ENCODE measurements around the gene ZNF282. TPM values are rescaled to one million over a fixed set of nuclear protein-coding genes. Genes with fewer than 3 reads are reported as not detected.
A peak's percentile ranks its signal among the peaks of the same experiment; 100 is the strongest.

The ZNF282 gene
- total RNA-seq, 1 experiment from 2014 or later: 22.6 TPM

DNA sequence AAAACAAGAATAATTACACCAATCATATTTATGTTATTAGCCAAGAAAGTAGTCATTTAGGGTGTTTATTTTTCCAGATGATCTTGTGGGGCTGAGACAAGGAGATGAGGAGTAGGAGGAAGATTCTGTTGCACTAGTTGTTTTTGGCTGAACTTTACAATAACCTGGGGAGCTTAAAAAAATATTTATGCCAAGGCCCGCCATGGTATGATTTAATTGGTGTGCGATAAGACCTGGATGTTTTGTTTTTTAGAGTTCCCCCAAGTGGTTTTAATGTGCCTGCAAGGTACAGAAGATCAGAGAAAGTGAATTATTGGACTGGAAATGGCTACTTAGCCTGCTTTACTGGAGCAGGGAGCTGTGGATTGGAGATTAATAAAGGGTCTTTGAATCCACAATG lies 7.1 kb upstream of the ZNF282 start:
- in situ Hi-C loops (cut with HindIII; ENCODE audit: low sequenced_read_pairs): no loop called here
- DNase-seq (ENCODE audit: low spot score): no peak

DNA sequence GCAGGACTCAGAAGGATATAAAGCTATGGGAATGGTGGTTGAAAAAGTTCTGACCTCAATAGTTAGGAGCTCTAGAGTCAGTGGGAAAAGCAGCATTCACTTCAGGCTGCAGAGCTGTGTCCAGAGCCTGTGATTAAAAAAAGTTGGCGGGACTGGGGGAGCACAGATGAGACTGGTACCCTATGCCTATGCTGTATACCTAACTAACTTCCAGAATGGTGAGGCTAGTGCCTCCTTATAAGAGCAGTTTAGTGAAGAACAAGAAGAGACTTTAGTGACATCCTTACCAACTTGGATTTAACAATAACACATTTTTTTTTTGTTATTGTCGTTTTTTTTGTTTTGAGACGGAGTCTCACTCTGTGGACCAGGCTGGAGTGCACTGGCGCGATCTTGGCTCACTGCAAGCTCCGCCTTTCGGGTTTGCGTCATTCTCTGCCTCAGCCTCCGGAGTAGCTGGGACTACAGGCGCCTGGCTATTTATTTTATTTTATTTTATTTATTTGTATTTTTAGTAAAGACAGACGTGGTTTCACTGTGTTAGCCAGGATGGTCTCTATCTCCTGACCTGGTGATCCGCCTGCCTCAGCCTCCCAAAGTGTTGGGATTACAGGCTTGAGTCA lies 6.6 kb upstream of the ZNF282 start:
- no peak for DNase-seq (ENCODE audit: low spot score)
- in situ Hi-C loops (cut with HindIII; ENCODE audit: low sequenced_read_pairs): no loop called here

DNA sequence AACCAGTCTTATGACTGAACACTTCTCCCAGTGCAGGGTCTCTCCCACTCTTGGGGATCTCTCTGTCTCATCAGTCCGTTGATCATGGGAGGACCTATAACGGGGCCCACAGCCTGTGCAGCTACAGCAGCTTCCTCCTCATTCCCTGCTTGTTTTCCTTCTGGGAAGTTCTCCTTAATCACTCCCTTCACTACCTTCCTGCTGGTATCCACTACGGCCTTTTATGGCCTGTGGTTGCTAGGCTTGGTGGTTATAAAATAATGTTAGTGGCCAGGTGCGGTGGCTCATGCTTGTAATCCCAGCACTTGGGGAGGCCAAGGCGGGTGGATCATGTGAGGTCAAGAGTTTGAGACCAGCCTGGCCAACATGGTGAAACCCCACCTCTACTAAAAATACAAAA lies 3.5 kb upstream of the ZNF282 start:
- in situ Hi-C loops (cut with HindIII; ENCODE audit: low sequenced_read_pairs): no loop called here
- no peak for DNase-seq (ENCODE audit: low spot score)

- DNase-seq (ENCODE audit: low spot score): no peak
- in situ Hi-C loops (cut with HindIII; ENCODE audit: low sequenced_read_pairs): no loop called here
These were observed 557 bp upstream of the ZNF282 start for GRCh38 chr7:149194799-149195179.

DNA sequence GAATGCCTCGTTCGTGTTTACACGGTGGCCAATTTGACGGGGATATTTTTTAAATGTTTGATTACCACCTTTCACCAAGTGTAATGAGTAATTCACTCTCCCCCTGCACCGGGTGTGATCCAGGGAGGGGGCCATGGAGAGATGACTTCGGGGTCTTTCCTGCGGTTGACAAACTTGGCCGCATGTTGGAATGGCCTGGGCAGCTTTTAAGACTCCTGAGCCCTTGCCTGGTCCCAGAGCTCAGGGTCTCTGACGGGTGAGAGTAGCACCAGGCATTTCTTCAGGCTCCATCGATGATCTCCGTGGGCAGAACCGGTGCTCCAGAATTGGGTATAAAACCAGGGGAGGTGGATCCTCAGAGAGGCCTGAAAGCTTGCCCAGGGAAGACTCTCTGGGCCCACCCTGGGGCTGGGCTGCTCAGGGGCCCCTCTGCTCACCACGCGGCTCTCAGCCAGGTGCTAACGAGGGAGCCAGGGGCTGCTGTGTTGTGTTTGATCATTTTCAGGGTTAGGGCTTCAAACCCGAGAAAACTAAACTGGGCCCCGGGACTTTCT lies 882 bp downstream of the ZNF282 start:
- DNase-seq (ENCODE audit: low spot score): no peak
- in situ Hi-C loops (cut with HindIII; ENCODE audit: low sequenced_read_pairs): no loop called here

- DNase-seq (ENCODE audit: low spot score): no peak
- in situ Hi-C loops (cut with HindIII; ENCODE audit: low sequenced_read_pairs): no loop called here
These were observed 1.4 kb downstream of the ZNF282 start for GRCh38 chr7:149196705-149197171.

- no peak for DNase-seq (ENCODE audit: low spot score)
- in situ Hi-C loops (cut with HindIII; ENCODE audit: low sequenced_read_pairs): no loop called here
These were observed 2.3 kb downstream of the ZNF282 start for GRCh38 chr7:149197675-149198074.

DNA sequence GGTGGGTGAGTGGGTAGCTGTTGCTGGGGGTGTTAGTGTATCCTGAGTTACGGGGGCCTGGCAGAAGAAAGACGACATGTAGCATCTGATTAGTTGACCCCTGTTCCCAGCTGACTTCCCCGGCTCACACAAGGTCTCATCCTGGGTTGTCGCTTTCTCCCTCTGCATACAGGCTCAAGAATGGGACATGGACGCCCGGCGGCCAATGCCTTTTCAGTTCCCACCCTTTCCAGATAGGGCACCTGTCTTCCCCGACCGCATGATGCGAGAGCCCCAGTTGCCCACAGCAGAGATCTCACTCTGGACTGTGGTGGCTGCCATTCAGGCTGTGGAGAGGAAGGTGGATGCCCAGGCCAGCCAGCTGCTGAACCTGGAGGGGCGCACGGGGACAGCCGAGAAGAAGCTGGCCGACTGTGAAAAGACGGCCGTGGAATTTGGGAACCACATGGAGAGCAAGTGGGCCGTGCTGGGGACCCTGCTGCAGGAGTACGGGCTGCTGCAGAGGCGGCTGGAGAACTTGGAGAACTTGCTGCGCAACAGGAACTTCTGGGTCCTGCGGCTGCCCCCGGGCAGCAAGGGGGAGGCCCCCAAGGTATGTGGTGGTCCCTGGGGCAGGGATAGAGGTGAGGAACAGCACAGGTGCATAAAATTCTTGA lies 2.9 kb downstream of the ZNF282 start:
- DNase-seq (ENCODE audit: low spot score): no peak
- in situ Hi-C loops (cut with HindIII; ENCODE audit: low sequenced_read_pairs): no loop called here

DNA sequence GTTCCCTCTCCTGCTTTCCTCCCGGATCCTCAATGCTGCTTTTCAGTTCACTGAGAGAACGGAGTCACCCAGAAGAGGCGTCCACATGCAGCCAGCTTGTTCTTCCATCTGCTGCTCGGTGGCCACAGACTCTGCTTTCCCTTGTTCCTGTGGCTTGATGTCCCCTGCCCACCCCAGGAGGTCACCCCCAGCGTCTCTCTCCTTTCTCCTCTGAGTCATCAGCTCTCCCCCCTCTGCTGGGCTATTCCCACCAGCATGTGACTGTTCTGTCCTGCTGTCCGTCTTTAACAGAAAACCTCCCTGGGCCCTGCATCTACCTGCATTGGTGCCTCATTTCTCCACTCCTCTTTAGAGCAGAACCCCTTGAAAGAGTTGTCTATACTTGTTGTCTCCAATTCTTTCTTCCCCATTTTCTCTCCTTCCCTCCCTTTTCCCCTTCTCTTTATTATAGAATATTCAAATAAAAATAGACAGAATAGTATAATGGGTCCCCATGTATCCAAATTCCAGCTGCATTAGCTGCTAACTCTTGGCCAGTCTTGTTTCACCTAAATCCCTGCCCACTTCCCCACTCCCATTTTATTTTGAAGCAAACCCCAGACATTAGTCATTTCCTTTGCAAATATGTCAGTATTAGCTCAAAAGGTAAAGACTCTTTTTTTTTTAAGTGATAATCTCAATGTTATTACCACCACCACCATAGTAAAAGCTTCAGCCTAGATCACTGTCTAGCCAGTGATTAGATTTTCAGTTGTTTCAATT lies 4.1 kb downstream of the ZNF282 start:
- DNase-seq (ENCODE audit: low spot score): no peak
- in situ Hi-C loops (cut with HindIII; ENCODE audit: low sequenced_read_pairs): no loop called here

- no peak for DNase-seq (ENCODE audit: low spot score)
These were observed 7.5 kb downstream of the ZNF282 start for GRCh38 chr7:149202831-149203231.

GRCh38 chr7:149205690-149206381 lies 10.5 kb downstream of the ZNF282 start:
- in situ Hi-C loops (cut with HindIII; ENCODE audit: low sequenced_read_pairs): no loop called here
- DNase-seq (ENCODE audit: low spot score): no peak

More at GRCh38 chr7:149202831-149203231, 7.5 kb downstream of the ZNF282 start:
- in situ Hi-C loops (cut with HindIII; ENCODE audit: low sequenced_read_pairs): no loop called here

- in situ Hi-C loops (cut with HindIII; ENCODE audit: low sequenced_read_pairs): no loop called here
- no peak for DNase-seq (ENCODE audit: low spot score)
These were observed 12.1 kb downstream of the ZNF282 start for GRCh38 chr7:149207324-149208035.

- in situ Hi-C loops (cut with HindIII; ENCODE audit: low sequenced_read_pairs): no loop called here
- DNase-seq (ENCODE audit: low spot score): peak; percentile 23
These were observed 14.3 kb downstream of the ZNF282 start for GRCh38 chr7:149209518-149210269.

GRCh38 chr7:149210551-149210950 lies 15.2 kb downstream of the ZNF282 start:
- DNase-seq (ENCODE audit: low spot score): no peak
- in situ Hi-C loops (cut with HindIII; ENCODE audit: low sequenced_read_pairs): no loop called here

GRCh38 chr7:149214020-149214720 lies 18.8 kb downstream of the ZNF282 start:
- DNase-seq (ENCODE audit: low spot score): no peak
- in situ Hi-C loops (cut with HindIII; ENCODE audit: low sequenced_read_pairs): no loop called here

GRCh38 chr7:149216402-149216801 lies 21.1 kb downstream of the ZNF282 start:
- DNase-seq (ENCODE audit: low spot score): no peak
- in situ Hi-C loops (cut with HindIII; ENCODE audit: low sequenced_read_pairs): no loop called here

DNA sequence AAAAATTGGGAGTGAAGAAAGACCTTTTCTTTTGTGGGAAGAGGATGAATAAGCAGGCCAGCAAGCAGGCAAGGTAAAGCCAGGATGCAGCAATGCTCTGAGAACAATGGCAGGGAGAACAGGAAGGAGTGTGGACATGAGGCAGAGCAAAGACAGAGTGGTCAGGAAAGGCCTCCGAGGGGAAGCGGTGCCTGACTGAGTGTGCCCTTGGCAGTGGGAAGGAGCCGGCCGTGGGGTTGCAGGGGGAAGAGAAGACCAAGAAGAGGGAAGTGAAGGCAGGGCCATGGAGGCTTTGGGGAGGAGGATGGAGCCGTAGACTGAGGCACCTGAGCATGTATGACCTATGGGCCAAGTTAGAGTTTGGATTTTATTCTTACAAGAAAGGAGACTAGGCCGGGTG lies 22.2 kb downstream of the ZNF282 start:
- in situ Hi-C loops (cut with HindIII; ENCODE audit: low sequenced_read_pairs): no loop called here
- no peak for DNase-seq (ENCODE audit: low spot score)

All from G401 (cell line).